Stimulated activated CD4-positive, alpha-beta T cell treated with anti-CD3 and anti-CD28 coated beads, TNF-alpha, amount 100 ng/mL, for 48 hours (primary cell): Measurements from ENCODE around the gene RAI1.

Source experiments
- DNase-seq, 3 donors: peaks; one replicate each; pipeline ENCODE4 v3.0.0-alpha.2; 2020; ENCODE audit warnings: low read depth in 3 of 3

The RAI1 gene

GRCh38 chr17:17831208-17832031 lies 150.2 kb downstream of the RAI1 start:
- no peak for DNase-seq

GRCh38 chr17:17832032-17832363 lies 150.7 kb downstream of the RAI1 start:
- DNase-seq: no peak

GRCh38 chr17:17833658-17834357 lies 152.6 kb downstream of the RAI1 start:
- DNase-seq: no peak

GRCh38 chr17:17834974-17835373 lies 153.7 kb downstream of the RAI1 start:
- DNase-seq: no peak

GRCh38 chr17:17835415-17836249 lies 154.4 kb downstream of the RAI1 start:
- no peak for DNase-seq

GRCh38 chr17:17836250-17836817 lies 155.1 kb downstream of the RAI1 start:
- peak; percentile 95 to 99 (median 96) for DNase-seq

GRCh38 chr17:17836818-17837379 lies 155.6 kb downstream of the RAI1 start, which contains the start of gene SREBF1:
SREBF1 (minus strand) TSS chr17:17836986; CDS start chr17:17836817, 169 bp downstream.
- peak in 2 of 3 donors; percentile 33 to 71 for DNase-seq

- DNase-seq: no peak
Measured at GRCh38 chr17:17837380-17837821, 156.1 kb downstream of the RAI1 start.

- DNase-seq: no peak
Measured at GRCh38 chr17:17837966-17838962, 157.0 kb downstream of the RAI1 start.

- DNase-seq: peak in 2 of 3 donors; percentile 62 to 79
Measured at GRCh38 chr17:17839791-17840707, 158.8 kb downstream of the RAI1 start.

GRCh38 chr17:17840751-17841591 lies 159.7 kb downstream of the RAI1 start:
- DNase-seq: no peak

- no peak for DNase-seq
Measured at GRCh38 chr17:17841601-17842025, 160.4 kb downstream of the RAI1 start.

- no peak for DNase-seq
Measured at GRCh38 chr17:17842111-17842876, 161.0 kb downstream of the RAI1 start.

GRCh38 chr17:17843096-17843495 lies 161.8 kb downstream of the RAI1 start:
- DNase-seq: no peak

GRCh38 chr17:17844079-17844478 lies 162.8 kb downstream of the RAI1 start:
- no peak for DNase-seq

GRCh38 chr17:17844500-17844899 lies 163.2 kb downstream of the RAI1 start:
- no peak for DNase-seq

GRCh38 chr17:17845046-17845775 lies 164.0 kb downstream of the RAI1 start:
- no peak for DNase-seq
